NCI-H748 (cell line): ENCODE data around the gene ARHGEF18.
A peak's percentile ranks its signal among the peaks of the same experiment; 100 is the strongest.

Experiments used
- DNase-seq: peaks from one replicate; lab custom pipeline; 2025; ENCODE audit not compliant: unreplicated experiment; lab: John Stamatoyannopoulos, UW

ARHGEF18 gene

GRCh38 chr19:7383284-7383683, 34.5 kb downstream of the ARHGEF18 start:
- no peak for DNase-seq

- no peak for DNase-seq
These were observed 36.3 kb downstream of the ARHGEF18 start for GRCh38 chr19:7385062-7385461.

GRCh38 chr19:7386308-7386707, 37.6 kb downstream of the ARHGEF18 start:
- no peak for DNase-seq

- no peak for DNase-seq
These were observed 38.0 kb downstream of the ARHGEF18 start for GRCh38 chr19:7386769-7387168.

- no peak for DNase-seq
These were observed 42.5 kb downstream of the ARHGEF18 start for GRCh38 chr19:7391218-7391670.

GRCh38 chr19:7393459-7393858, 44.7 kb downstream of the ARHGEF18 start:
- no peak for DNase-seq

- no peak for DNase-seq
These were observed 45.4 kb downstream of the ARHGEF18 start for GRCh38 chr19:7393939-7394730.

GRCh38 chr19:7394731-7395359, 46.1 kb downstream of the ARHGEF18 start:
- DNase-seq = peak; percentile 77

- no peak for DNase-seq
These were observed 46.8 kb downstream of the ARHGEF18 start for GRCh38 chr19:7395360-7396066.

GRCh38 chr19:7397687-7398086, 49.0 kb downstream of the ARHGEF18 start:
- DNase-seq = no peak
